Activated T-helper 1 cell treated with anti-CD3 and anti-CD28 coated beads, Interleukin-2, amount 50 U/mL, for 16 hours (primary cell): ENCODE results near the gene CLCA1.

Experiments
- DNase-seq, 2 donors: peaks; one replicate each; pipeline ENCODE4 v3.0.0-alpha.2; 2020; ENCODE audit warnings: low read depth in 1 of 2, low spot score in 1 of 2

Gene CLCA1

GRCh38 chr1:86460998-86461397 is 7.7 kb upstream of the CLCA1 start:
- no peak for DNase-seq

- DNase-seq: no peak
Observed at GRCh38 chr1:86461482-86461881, 7.2 kb upstream of the CLCA1 start.

GRCh38 chr1:86464819-86465218 is 3.9 kb upstream of the CLCA1 start:
- DNase-seq: no peak

GRCh38 chr1:86466109-86466844 is 2.5 kb upstream of the CLCA1 start:
- DNase-seq: no peak

- no peak for DNase-seq
Observed at GRCh38 chr1:86466986-86467385, 1.7 kb upstream of the CLCA1 start.

- no peak for DNase-seq
Observed at GRCh38 chr1:86470859-86471258, 2.1 kb downstream of the CLCA1 start.

GRCh38 chr1:86471291-86471690 is 2.6 kb downstream of the CLCA1 start:
- DNase-seq: no peak

- DNase-seq: no peak
Observed at GRCh38 chr1:86472152-86472551, 3.4 kb downstream of the CLCA1 start.

- DNase-seq: no peak
Observed at GRCh38 chr1:86472767-86473166, 4.0 kb downstream of the CLCA1 start.

- DNase-seq: no peak
Observed at GRCh38 chr1:86477256-86477655, 8.5 kb downstream of the CLCA1 start.

- no peak for DNase-seq
Observed at GRCh38 chr1:86477682-86478081, 9.0 kb downstream of the CLCA1 start.

- no peak for DNase-seq
Observed at GRCh38 chr1:86478416-86479156, 9.9 kb downstream of the CLCA1 start.

GRCh38 chr1:86481966-86482365 is 13.2 kb downstream of the CLCA1 start:
- no peak for DNase-seq

GRCh38 chr1:86487131-86487810 is 18.5 kb downstream of the CLCA1 start:
- no peak for DNase-seq

GRCh38 chr1:86487811-86488141 is 19.0 kb downstream of the CLCA1 start:
- DNase-seq: no peak

- DNase-seq: no peak
Observed at GRCh38 chr1:86489242-86489878, 20.6 kb downstream of the CLCA1 start.

- DNase-seq: no peak
Observed at GRCh38 chr1:86491171-86491950, 22.6 kb downstream of the CLCA1 start.

GRCh38 chr1:86498281-86498680 is 29.6 kb downstream of the CLCA1 start:
- DNase-seq: no peak

- DNase-seq: no peak
Observed at GRCh38 chr1:86499987-86500593, 31.4 kb downstream of the CLCA1 start.

GRCh38 chr1:86500714-86501113 is 32.0 kb downstream of the CLCA1 start:
- no peak for DNase-seq
